ENCODE data around the gene SH3TC1. TPM values are rescaled to one million over a fixed set of nuclear protein-coding genes. Genes with fewer than 3 reads are reported as not detected.

SH3TC1 gene
- total and polyA plus RNA-seq, 10 of the 15 experiments (the other 5 are each of a cell fraction or from before 2014, with no cell fraction given): 0.19 to 47.0 (median 18.4) TPM

DNA sequence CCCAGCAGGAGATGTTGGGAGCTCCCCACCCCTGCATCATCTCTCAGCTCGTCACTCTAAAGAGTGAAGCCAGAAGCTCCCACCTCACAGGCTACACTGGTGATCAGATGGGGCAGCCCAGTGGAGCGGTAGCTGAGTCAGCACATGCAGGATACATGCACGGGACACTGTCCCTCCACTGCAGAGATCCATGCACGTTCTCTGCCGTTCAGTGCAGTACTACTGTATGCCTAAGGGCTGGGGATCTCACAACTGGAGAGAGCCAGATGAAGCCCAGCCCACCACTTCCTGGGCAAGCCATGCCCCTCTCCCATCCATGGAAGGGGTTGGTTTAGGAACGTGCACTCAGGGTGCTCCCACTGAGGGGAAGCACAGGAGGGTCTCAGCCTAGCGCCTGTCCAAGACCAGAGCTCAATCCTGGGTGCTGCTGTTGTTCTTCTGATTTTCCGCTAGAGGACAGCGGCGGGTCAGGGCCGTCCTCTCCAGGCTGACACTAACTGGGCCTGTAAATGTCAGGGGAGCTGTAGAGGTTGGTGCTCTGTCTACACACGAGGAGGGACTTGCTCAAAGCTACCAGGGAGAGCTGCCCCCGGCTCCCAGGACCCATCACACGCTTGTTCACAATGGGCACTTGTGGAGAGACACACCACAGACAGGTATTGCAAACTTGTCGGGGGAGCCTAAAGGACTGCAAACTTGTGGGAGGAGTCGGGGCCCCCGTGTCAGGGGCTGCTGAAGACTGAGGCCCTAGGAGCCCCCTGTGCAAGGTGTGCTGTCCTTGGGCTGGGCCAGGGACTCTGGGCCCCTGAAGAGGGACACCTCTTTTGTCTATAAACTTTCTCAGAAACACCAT is 22.3 kb upstream of the SH3TC1 start (continued):
- TF ChIP-seq, protein P1, sequence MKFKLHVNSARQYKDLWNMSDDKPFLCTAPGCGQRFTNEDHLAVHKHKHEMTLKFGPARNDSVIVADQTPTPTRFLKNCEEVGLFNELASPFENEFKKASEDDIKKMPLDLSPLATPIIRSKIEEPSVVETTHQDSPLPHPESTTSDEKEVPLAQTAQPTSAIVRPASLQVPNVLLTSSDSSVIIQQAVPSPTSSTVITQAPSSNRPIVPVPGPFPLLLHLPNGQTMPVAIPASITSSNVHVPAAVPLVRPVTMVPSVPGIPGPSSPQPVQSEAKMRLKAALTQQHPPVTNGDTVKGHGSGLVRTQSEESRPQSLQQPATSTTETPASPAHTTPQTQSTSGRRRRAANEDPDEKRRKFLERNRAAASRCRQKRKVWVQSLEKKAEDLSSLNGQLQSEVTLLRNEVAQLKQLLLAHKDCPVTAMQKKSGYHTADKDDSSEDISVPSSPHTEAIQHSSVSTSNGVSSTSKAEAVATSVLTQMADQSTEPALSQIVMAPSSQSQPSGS (IDR thresholded peaks at IDR 0.05; ENCODE audit: low read length): no peak
- TF ChIP-seq YY1 (IDR thresholded peaks at IDR 0.05; ENCODE audit: low read depth, low read length) (0 out of 2 replicates have a peak, but pooled peaks have one; percentile 37), POLR2AphosphoS2 (IDR thresholded peaks at IDR 0.05; ENCODE audit: low read depth, low read length) (no peak)

GRCh38 chr4:8177552-8177951 is 21.5 kb upstream of the SH3TC1 start:
- no peaks in the 10 kb centered on the region for H3K79me2 ChIP-seq (ENCODE audit: control insufficient read depth, insufficient read depth, low read length)
- no peak overlapping the region for H3K4me2 ChIP-seq (ENCODE audit: control insufficient read depth, insufficient read depth)
- no peak for ATAC-seq
- no peaks in the 10 kb centered on the region for H3K36me3 ChIP-seq (ENCODE audit: control insufficient read depth in 2 of 2, insufficient read depth in 2 of 2, low read length in 1 of 2)
- TF ChIP-seq SMARCA5 (IDR thresholded peaks at IDR 0.05): no peak
- TF ChIP-seq HSF1 (IDR thresholded peaks at IDR 0.05; ENCODE audit: low read depth, low read length): no peak
- no peak for TF ChIP-seq SPI1 (IDR thresholded peaks at IDR 0.05; ENCODE audit: borderline replicate concordance, insufficient read depth, low read depth, low read length)
- TF ChIP-seq, protein P2, sequence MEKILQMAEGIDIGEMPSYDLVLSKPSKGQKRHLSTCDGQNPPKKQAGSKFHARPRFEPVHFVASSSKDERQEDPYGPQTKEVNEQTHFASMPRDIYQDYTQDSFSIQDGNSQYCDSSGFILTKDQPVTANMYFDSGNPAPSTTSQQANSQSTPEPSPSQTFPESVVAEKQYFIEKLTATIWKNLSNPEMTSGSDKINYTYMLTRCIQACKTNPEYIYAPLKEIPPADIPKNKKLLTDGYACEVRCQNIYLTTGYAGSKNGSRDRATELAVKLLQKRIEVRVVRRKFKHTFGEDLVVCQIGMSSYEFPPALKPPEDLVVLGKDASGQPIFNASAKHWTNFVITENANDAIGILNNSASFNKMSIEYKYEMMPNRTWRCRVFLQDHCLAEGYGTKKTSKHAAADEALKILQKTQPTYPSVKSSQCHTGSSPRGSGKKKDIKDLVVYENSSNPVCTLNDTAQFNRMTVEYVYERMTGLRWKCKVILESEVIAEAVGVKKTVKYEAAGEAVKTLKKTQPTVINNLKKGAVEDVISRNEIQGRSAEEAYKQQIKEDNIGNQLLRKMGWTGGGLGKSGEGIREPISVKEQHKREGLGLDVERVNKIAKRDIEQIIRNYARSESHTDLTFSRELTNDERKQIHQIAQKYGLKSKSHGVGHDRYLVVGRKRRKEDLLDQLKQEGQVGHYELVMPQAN (conservative IDR thresholded peaks at IDR 0.05): no peak
- no peak for TF ChIP-seq STAT3 (IDR thresholded peaks at IDR 0.05; ENCODE audit: low read depth, low read length)
- ChIA-PET CTCF (interaction anchor here (0.6 to 5.0 kb wide), 33 partner anchors 10 to 291 kb away, joined by 3 to 96 read pairs (median 4); partner anchors contain the start of genes ABLIM2 and SH3TC1), POLR2A (interaction anchor here (1.1 to 1.3 kb wide), 2 partner anchors 13 to 16 kb away, joined by 6 to 7 read pairs; no protein-coding TSS in a partner anchor), SMC1A (ENCODE audit: uncharacterized antibody, unreplicated experiment) (interaction anchor here (0.8 to 2.7 kb wide), 14 partner anchors 12 to 230 kb away, joined by 3 to 37 read pairs (median 8); partner anchors contain the start of gene SH3TC1), RAD21 (ENCODE audit: unreplicated experiment) (interaction anchor here (1.0 to 4.6 kb wide), 15 partner anchors 11 to 242 kb away, joined by 4 to 76 read pairs (median 10); partner anchors contain the start of gene SH3TC1)
- no peak overlapping the region for H2AFZ ChIP-seq (ENCODE audit: control insufficient read depth, low read depth, low read length)
- in situ Hi-C loops (cut with MboI) (no loop called here), intact Hi-C loops (cut with micrococcal nuclease; ENCODE audit: unreplicated experiment) (loop anchor here (1.0 to 5.0 kb wide), 3 partner anchors 15 to 375 kb away; no protein-coding TSS in a partner anchor)
- H3K4me3 ChIP-seq: no peak overlapping the region
- no peak overlapping the region for H3K9ac ChIP-seq (ENCODE audit: control insufficient read depth, insufficient read depth, low read length)
- FAIRE-seq: no peak
- H4K20me1 ChIP-seq (ENCODE audit: control insufficient read depth, insufficient read depth): no peaks in the 10 kb centered on the region
- peaks cover 10% of the 10 kb centered on the region for H3K4me1 ChIP-seq (ENCODE audit: control insufficient read depth, insufficient read depth, low read length)
- peaks cover 6% of the 10 kb centered on the region; the same call in 2 of the 3 replicates for H3K9me3 ChIP-seq (replicated peaks; ENCODE audit: control insufficient read depth, insufficient read depth, low read length)
- no peak for DNase-seq (ENCODE audit: low read depth, low spot score)
- WGBS (ENCODE audit: insufficient coverage, insufficient replicate concordance, low lambda C conversion rate, missing lambda C conversion rate): 63% methylated on average over 6 of the region's 6 CpGs
- no peak overlapping the region for H3K27ac ChIP-seq (ENCODE audit: control insufficient read depth, insufficient read depth)
- H3K27me3 ChIP-seq (replicated peaks in 1 of 2; ENCODE audit: control insufficient read depth in 2 of 2, insufficient read depth in 2 of 2, low read length in 1 of 2): no peaks in the 10 kb centered on the region
- no TSS peak for BruUV-seq (replicated peaks)

All from GM12878 (cell line).